ENCODE measurements around the gene PPP6R1.

- TF ChIP-seq CTCF (IDR thresholded peaks at IDR 0.05) = no peak
- TF ChIP-seq POLR2AphosphoS5 (IDR thresholded peaks at IDR 0.05) = no peak
- TF ChIP-seq POLR2A (IDR thresholded peaks at IDR 0.05) = no peak
Observed at GRCh38 chr19:55272142-55272541, 13.3 kb upstream of the PPP6R1 start.
